ENCODE measurements around the gene LSM12.
"Not testable (repeated sequence)": the region's sequence is repeated elsewhere in the genome, so short reads cannot be mapped to it uniquely, and the experiment has no call there.

The LSM12 gene

GRCh38 chr17:44005527-44006271, 60.8 kb downstream of the LSM12 start:
- DNase-seq: peak; percentile 17 to 26

- DNase-seq: peak; percentile 12 to 20
Observed at GRCh38 chr17:44004761-44005526, 61.5 kb downstream of the LSM12 start.

GRCh38 chr17:44004077-44004760, 62.3 kb downstream of the LSM12 start, which contains the start of gene NAGS:
NAGS (plus strand) TSS chr17:44004622; CDS start chr17:44004664, 42 bp downstream.
- DNase-seq: no peak

- DNase-seq: no peak
Observed at GRCh38 chr17:44002141-44002848, 64.2 kb downstream of the LSM12 start.

GRCh38 chr17:44001461-44001920, 65.0 kb downstream of the LSM12 start:
- DNase-seq: no peak

GRCh38 chr17:44000871-44001460, 65.5 kb downstream of the LSM12 start:
- DNase-seq: no peak

- no peak for DNase-seq
Observed at GRCh38 chr17:44000141-44000860, 66.2 kb downstream of the LSM12 start.

- DNase-seq: no peak
Observed at GRCh38 chr17:43999024-43999423, 67.4 kb downstream of the LSM12 start.

- no peak for DNase-seq
Observed at GRCh38 chr17:43998552-43998951, 67.9 kb downstream of the LSM12 start.

GRCh38 chr17:43997180-43997579, 69.3 kb downstream of the LSM12 start:
- DNase-seq: not testable (repeated sequence)

GRCh38 chr17:43995150-43995471, 71.4 kb downstream of the LSM12 start:
- DNase-seq: no peak

GRCh38 chr17:43994272-43995149, 72.0 kb downstream of the LSM12 start:
- peak; percentile 57 to 59 for DNase-seq

GRCh38 chr17:43992641-43993040, 73.8 kb downstream of the LSM12 start:
- DNase-seq: no peak

GRCh38 chr17:43988301-43988700, 78.2 kb downstream of the LSM12 start:
- DNase-seq: no peak

- DNase-seq: no peak
Observed at GRCh38 chr17:43987131-43988021, 79.1 kb downstream of the LSM12 start.

- no peak for DNase-seq
Observed at GRCh38 chr17:43986225-43986981, 80.1 kb downstream of the LSM12 start.

GRCh38 chr17:43984521-43984920, 82.0 kb downstream of the LSM12 start:
- DNase-seq: no peak

All from activated CD4-positive, alpha-beta T cell treated with anti-CD3 and anti-CD28 coated beads for 4 hours (primary cell).